Measurements from ENCODE around the gene TPCN1. TPM values are rescaled to one million over a fixed set of nuclear protein-coding genes. Genes with fewer than 3 reads are reported as not detected.
A peak's percentile ranks its signal among the peaks of the same experiment; 100 is the strongest.

The TPCN1 gene
- total and polyA plus RNA-seq, 2 donors (not counting 1 experiment from before 2014, with no cell fraction given) = 17.2 to 17.8 TPM

DNA sequence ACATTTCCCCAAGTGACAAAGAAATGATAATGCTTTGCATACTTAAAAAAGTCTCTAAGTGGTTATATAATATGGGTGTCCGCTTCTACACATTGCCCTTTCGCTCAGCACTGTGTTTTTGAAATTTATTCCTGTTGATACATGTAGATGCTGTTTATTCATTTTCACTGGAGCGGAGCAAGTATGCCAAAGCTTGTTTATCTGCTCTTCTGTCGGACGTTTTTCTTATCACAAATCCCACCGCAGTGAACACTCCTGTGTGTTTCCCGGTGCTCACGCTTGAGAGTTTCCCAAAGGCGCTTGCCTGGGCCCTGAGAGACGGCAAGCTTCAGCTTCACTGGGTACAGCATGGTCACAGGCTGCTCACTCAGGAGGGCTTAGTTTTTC is 50.2 kb downstream of the TPCN1 start:
- H3K9ac ChIP-seq (ENCODE audit: insufficient read depth, low read length) = peak overlapping the region; percentile 25
- H2AFZ ChIP-seq (ENCODE audit: low read length) = peak overlapping the region; percentile 75
- H3K4me2 ChIP-seq (ENCODE audit: extremely low read depth, insufficient read depth, low read length) = peak overlapping the region; percentile 82
- peaks cover 11% of the 10 kb centered on the region for H3K4me1 ChIP-seq (ENCODE audit: control insufficient read depth, extremely low read depth, insufficient read depth, low read length)
- no peaks in the 10 kb centered on the region for H3K9me3 ChIP-seq (ENCODE audit: control insufficient read depth, insufficient read depth, low read depth, low read length)
- DNase-seq (ENCODE audit: low read depth in 2 of 2) = peak in 1 of 2 donors; percentile 10
- no peaks in the 10 kb centered on the region for H4K20me1 ChIP-seq (ENCODE audit: control insufficient read depth, extremely low read depth, insufficient read depth, low read length)
- no peaks in the 10 kb centered on the region for H3K36me3 ChIP-seq (ENCODE audit: control insufficient read depth, insufficient read depth, low read length)
- peak overlapping the region in 1 of 4 experiments; percentile 15 for H3K4me3 ChIP-seq (replicated peaks in 1 of 4; ENCODE audit: control extremely low read depth in 1 of 4, insufficient read depth in 1 of 4, low read depth in 3 of 4, low read length in 4 of 4)
- H3K27ac ChIP-seq (ENCODE audit: insufficient read depth, low read length) = peak overlapping the region; percentile 55
- TF ChIP-seq EZH2 (IDR thresholded peaks at IDR 0.05; ENCODE audit: low read length, missing control alignments) = no peak
- TF ChIP-seq, protein P1, sequence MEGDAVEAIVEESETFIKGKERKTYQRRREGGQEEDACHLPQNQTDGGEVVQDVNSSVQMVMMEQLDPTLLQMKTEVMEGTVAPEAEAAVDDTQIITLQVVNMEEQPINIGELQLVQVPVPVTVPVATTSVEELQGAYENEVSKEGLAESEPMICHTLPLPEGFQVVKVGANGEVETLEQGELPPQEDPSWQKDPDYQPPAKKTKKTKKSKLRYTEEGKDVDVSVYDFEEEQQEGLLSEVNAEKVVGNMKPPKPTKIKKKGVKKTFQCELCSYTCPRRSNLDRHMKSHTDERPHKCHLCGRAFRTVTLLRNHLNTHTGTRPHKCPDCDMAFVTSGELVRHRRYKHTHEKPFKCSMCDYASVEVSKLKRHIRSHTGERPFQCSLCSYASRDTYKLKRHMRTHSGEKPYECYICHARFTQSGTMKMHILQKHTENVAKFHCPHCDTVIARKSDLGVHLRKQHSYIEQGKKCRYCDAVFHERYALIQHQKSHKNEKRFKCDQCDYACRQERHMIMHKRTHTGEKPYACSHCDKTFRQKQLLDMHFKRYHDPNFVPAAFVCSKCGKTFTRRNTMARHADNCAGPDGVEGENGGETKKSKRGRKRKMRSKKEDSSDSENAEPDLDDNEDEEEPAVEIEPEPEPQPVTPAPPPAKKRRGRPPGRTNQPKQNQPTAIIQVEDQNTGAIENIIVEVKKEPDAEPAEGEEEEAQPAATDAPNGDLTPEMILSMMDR (conservative IDR thresholded peaks at IDR 0.05 in 1 of 2, IDR thresholded peaks at IDR 0.05 in 1 of 2; ENCODE audit: low read depth in 1 of 2, low read length in 2 of 2) = no peak
- H3K79me2 ChIP-seq (ENCODE audit: control insufficient read depth, insufficient read depth, low read length) = no peaks in the 10 kb centered on the region
- no peaks in the 10 kb centered on the region for H3K27me3 ChIP-seq (ENCODE audit: control insufficient read depth, insufficient read depth, low read length)

DNA sequence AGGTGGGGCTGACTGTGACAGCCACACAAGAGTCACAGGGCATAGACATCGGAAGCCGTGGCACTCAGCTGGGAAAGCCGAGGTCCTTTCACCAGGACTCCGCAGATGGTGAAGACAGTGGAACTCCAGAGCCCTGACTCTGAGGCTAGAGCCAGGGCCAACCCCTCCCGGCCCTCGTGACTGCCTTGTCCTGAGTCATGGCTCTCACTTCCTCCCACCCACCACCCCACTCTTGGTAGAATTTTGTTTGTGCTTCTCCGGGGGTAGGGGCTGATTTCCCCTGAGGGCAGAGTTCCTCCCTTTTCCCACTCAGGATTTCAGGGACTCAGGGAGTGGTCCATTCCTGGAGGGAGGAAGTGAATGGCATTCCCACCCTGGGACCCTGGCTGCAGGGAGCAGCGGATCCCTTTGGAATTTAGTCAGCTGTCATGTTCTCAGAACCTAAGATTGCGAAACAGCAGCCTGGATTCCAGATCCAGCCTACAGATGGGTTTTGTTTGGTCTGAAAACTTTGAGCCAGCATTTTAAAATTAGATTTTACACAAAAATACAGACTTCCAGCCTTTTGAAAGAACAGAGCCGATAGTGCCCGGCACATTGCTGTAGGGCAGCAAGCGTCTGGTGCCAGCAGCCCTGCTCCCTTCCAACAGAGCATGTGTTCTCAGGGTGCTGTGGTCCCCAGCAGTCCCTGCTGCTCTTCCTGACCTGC is 50.7 kb downstream of the TPCN1 start:
- Histone ChIP-seq H3K9me3 (ENCODE audit: control insufficient read depth, insufficient read depth, low read depth, low read length) (no peaks in the 10 kb centered on the region), H3K27ac (ENCODE audit: insufficient read depth, low read length) (peak overlapping the region; percentile 55), H3K27me3 (ENCODE audit: control insufficient read depth, insufficient read depth, low read length) (no peaks in the 10 kb centered on the region), H3K9ac (ENCODE audit: insufficient read depth, low read length) (peak overlapping the region; percentile 25), H4K20me1 (ENCODE audit: control insufficient read depth, extremely low read depth, insufficient read depth, low read length) (no peaks in the 10 kb centered on the region), H3K4me1 (ENCODE audit: control insufficient read depth, extremely low read depth, insufficient read depth, low read length) (peaks cover 11% of the 10 kb centered on the region), H3K79me2 (ENCODE audit: control insufficient read depth, insufficient read depth, low read length) (no peaks in the 10 kb centered on the region), H3K36me3 (ENCODE audit: control insufficient read depth, insufficient read depth, low read length) (no peaks in the 10 kb centered on the region), H3K4me2 (ENCODE audit: extremely low read depth, insufficient read depth, low read length) (peak overlapping the region; percentile 82), H2AFZ (ENCODE audit: low read length) (peak overlapping the region; percentile 75), H3K4me3 (replicated peaks in 1 of 4; ENCODE audit: control extremely low read depth in 1 of 4, insufficient read depth in 1 of 4, low read depth in 3 of 4, low read length in 4 of 4) (peak overlapping the region in 2 of 4 experiments; percentile 14 to 17)
- peak; percentile 80 to 90 for DNase-seq (ENCODE audit: low read depth in 2 of 2)
- TF ChIP-seq, protein P1 (conservative IDR thresholded peaks at IDR 0.05 in 1 of 2, IDR thresholded peaks at IDR 0.05 in 1 of 2; ENCODE audit: low read depth in 1 of 2, low read length in 2 of 2) = no peak
- no peak for TF ChIP-seq EZH2 (IDR thresholded peaks at IDR 0.05; ENCODE audit: low read length, missing control alignments)

DNA sequence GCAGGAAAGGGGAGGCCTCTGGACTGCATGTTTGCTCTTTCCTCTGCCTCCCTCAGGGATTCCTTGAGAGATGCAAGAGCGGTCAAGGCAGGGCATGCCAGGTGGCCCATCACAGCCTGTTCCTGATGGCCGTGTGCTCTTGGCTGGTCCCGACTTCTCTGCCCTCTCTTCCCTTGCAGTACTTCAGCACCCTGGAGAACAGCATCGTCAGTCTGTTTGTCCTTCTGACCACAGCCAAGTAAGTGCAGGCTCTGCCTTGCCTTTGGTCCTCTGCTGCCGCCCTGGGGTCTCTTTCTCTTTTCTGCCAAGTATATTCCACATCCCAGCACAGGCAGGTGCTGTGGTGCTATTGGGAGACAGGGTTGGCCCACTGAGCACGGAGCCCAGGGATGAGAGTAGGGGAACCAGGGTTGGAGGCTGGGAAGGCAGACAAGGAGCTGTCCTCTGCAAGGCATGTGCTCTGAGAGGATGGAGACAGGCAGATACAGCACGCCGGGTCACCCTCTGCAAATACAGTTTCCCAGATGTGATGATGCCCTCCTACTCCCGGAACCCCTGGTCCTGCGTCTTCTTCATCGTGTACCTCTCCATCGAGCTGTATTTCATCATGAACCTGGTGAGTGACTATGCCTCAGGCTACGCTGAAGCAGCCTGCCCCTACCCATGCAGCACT is 51.9 kb downstream of the TPCN1 start:
- Histone ChIP-seq H3K4me3 (replicated peaks in 1 of 4; ENCODE audit: control extremely low read depth in 1 of 4, insufficient read depth in 1 of 4, low read depth in 3 of 4, low read length in 4 of 4) (no peak overlapping the region), H3K4me1 (ENCODE audit: control insufficient read depth, extremely low read depth, insufficient read depth, low read length) (peaks cover 11% of the 10 kb centered on the region), H2AFZ (ENCODE audit: low read length) (no peak overlapping the region), H3K79me2 (ENCODE audit: control insufficient read depth, insufficient read depth, low read length) (no peaks in the 10 kb centered on the region), H3K27me3 (ENCODE audit: control insufficient read depth, insufficient read depth, low read length) (no peaks in the 10 kb centered on the region), H4K20me1 (ENCODE audit: control insufficient read depth, extremely low read depth, insufficient read depth, low read length) (no peaks in the 10 kb centered on the region), H3K9ac (ENCODE audit: insufficient read depth, low read length) (no peak overlapping the region), H3K27ac (ENCODE audit: insufficient read depth, low read length) (no peak overlapping the region), H3K9me3 (ENCODE audit: control insufficient read depth, insufficient read depth, low read depth, low read length) (no peaks in the 10 kb centered on the region), H3K4me2 (ENCODE audit: extremely low read depth, insufficient read depth, low read length) (no peak overlapping the region), H3K36me3 (ENCODE audit: control insufficient read depth, insufficient read depth, low read length) (no peaks in the 10 kb centered on the region)
- peak; percentile 18 to 20 for DNase-seq (ENCODE audit: low read depth in 2 of 2)
- TF ChIP-seq, protein P1 (conservative IDR thresholded peaks at IDR 0.05 in 1 of 2, IDR thresholded peaks at IDR 0.05 in 1 of 2; ENCODE audit: low read depth in 1 of 2, low read length in 2 of 2) = no peak
- TF ChIP-seq EZH2 (IDR thresholded peaks at IDR 0.05; ENCODE audit: low read length, missing control alignments) = no peak
